GM08714 (cell line): ENCODE data around the gene MBP.

ENCODE experiments used
- H3K4me3 ChIP-seq: fragments of 200-500 bp; sonication (Bioruptor generic); 2 replicates; pipeline ENCODE4 v1.5.1; 2014; ENCODE audit warnings: mild to moderate bottlenecking, low read length, inconsistent platforms
- ZNF274 ChIP-seq: IDR thresholded peaks from 2 replicates; pipeline ENCODE4 v1.6.1; 2012; ENCODE audit warnings: mild to moderate bottlenecking, low read depth, low read length

MBP gene

DNA sequence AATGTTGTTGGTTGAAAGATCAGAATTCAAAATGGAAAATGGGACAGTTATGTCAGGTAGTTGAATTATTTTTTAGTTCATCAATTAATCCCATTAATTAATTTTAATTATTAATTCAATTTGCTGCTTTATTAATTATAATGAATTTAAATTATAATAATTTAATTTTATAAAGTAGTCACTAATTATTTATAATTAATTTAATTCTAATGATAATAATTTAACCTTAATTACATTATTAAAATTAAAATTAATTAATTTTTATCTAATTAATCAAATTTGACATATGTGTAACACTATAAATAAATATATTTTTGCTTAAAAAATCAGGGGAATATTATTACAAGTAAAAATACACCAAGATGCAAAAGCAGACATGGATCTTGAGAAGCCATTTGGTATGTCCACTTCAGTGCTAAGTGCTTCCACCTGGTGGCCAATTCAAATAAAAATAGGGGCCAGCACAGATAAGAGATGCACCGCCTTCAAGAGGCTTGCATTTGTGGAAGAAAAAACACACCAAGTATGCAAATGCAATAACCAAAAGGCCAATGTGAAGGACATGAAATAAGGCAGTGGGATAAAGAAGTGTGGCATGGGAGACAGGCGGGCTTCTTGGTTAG, 73.2 kb downstream of the MBP start:
- no peak for TF ChIP-seq ZNF274
- H3K4me3 ChIP-seq = no peak overlapping the region

DNA sequence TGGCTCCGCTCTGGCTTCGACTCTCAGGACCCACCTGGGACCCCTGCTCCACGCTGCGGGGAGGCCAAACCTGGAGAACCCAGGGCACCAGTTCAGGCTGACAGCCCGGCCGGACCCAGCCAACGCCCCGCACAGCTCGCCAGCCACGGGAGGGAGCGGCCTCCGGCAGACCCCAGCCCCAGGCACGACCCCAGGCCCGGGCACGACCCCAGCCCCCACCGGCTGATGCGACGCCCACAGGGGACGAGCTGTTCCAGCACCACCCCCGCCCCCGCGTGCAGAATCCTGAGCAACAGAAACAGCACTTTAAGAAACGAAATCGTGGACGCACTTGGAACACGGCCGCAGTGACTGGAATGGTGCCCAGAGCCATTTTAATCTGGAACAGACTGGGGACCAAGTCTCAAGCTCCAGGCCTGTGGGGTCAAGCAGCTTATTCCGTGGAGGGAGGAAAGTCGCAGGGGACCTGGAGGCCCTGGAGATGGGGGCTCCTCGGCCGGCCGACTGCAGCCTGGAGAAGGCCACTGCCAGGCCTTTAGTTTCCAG, 74.2 kb downstream of the MBP start:
- TF ChIP-seq ZNF274 = no peak
- no peak overlapping the region for H3K4me3 ChIP-seq

DNA sequence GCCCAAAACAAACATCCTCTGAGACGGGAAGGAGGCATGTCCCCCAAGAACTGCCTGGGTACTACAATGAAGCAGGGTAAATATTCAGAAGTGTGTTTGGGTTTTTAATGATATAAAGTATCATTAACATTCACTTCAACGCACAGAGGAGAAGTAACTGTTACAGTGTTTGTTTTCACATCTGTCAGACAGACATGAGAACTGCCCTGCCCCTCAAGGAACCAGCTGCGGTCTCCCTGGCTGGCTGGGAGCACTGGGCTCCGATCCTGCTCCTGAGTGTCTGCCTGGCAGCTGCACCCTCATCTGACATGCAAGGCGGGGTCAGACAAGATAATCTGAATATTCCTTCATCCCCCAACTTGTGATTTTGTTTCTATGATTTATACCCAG, 75.6 kb downstream of the MBP start:
- H3K4me3 ChIP-seq = no peak overlapping the region

DNA sequence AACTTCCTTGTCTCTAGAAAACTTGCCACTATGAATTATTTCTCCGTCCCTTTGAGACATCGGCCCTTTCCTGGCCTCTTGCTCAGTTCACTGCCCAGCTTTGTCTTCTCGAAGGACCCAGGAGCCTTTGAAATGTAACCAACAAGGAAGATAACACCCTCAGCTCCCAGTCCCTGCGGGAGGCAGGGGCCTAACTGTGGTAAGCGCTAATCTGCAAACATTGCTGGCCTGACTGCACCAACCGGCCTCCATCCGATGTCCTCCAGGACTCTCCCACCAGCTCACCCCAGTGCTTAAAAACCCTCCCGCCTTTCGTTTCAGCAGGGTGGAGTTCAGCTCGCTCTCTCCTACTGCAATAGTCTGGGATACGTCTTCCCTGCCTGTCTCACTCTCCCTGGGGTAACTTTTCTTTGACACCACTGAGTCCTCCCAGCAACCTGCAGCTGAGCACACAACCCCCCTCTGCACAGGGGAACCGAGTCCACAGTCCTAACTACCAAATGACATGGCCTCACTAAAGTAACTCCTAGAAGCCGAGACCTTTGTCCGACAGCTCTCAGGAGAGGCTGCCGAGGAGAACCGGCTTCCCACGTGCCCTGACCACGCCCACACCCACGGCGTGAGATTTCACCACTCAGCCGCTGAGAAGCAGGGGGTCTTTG, 76.1 kb downstream of the MBP start:
- H3K4me3 ChIP-seq = no peak overlapping the region; the same call in 1 of the 2 replicates
- TF ChIP-seq ZNF274 = no peak

More for the DNA sequence above, 75.6 kb downstream of the MBP start:
- TF ChIP-seq ZNF274 = no peak

DNA sequence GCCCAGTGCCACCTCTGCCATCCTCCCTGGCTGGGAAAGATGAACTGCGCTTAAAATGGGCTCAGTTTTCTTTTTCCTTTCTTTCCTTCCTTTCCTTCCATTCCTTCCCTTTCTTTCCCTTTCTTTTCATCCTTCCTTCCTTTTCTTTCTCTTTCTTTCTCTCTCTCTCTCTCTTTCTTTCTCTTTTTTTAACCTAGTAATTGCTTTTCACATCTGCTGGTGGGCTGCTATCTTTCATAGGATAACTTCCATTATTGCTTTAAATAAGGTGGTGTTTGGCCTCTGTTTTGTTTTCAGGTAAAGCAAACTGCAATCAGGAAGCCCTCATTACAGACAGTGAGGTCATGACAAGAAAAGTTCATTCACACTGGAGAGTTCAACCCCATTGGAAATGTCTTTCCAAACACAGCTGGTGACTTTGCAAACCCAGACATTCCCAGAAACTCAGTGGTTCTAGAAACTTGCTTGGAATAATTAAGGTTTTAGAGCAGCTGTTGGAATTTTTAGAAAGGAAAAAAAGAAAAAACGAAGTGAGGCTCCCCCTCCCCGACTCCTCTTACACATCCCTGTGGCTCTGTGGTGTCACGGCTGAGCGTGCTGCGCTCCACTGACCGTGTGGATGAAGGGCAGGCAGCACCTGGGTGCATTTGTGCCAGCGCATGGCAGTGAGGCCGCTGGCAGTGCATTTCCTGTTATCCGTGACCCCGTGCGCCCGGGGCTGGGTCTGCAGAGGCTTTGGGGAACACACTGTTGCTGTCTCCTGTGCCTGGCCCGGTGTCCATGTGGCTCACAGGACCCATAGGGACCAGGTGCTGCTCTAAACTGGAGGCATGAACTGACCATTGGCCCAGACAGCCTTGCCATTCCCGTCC, 76.9 kb downstream of the MBP start:
- peak overlapping the region; percentile 36; the same call in 1 of the 2 replicates for H3K4me3 ChIP-seq
- no peak for TF ChIP-seq ZNF274

DNA sequence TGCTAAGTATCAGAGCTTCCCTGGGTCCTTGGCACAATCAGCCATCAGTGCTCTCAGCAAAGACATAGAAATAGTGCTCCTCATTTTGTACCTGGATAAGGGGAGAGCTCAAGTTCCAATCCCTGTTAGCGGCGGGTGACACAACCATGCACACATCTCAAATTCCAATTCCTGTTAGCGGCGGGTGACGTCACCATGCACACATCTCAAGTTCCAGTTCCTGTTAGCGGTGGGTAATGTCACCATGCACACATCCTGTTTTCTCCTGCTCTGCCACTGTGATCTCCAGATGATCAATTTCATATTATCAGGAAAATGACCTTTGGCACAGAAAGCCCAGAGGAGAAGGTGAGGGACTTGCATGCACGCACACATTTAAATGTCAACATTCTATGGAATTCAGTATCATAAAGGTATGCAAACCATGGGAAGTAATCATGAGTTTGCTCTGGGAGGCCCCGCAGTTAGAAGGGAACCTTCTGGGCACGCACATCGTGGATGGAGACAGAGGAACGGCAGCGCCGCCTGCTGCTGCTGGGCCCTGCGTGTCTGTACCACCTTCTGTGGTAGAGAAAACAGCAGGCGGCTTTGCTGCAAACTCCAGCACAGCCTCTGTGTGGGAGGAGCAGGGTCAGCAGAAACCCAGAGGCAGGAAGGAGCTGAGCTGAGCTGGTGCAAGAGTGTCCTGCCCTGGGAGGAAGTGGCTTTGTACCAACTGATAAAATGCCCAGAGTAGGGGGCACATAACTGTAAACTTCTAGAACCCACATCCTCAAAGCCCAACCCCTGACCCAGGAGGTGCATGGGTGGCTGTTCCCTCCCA, 77.8 kb downstream of the MBP start:
- no peak for TF ChIP-seq ZNF274
- peak overlapping the region; percentile 36; the same call in 1 of the 2 replicates for H3K4me3 ChIP-seq

DNA sequence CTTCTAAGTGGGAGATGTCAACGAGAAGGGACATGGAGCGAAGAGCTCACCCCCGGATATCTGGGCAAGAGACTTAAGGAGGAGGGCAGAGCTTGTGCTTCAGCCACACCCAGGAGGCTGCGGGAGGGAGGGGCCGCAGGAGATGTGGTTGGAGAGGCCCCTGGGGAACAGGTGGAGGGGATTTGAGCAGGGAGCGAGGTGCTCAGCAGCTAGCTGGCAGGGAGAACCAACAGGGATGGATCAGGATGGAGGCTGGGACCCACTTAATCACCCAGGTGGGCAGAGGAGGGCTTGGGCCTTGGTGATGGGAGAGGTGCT, 78.3 kb downstream of the MBP start:
- peak overlapping the region; percentile 20; the same call in 1 of the 2 replicates for H3K4me3 ChIP-seq
- no peak for TF ChIP-seq ZNF274

DNA sequence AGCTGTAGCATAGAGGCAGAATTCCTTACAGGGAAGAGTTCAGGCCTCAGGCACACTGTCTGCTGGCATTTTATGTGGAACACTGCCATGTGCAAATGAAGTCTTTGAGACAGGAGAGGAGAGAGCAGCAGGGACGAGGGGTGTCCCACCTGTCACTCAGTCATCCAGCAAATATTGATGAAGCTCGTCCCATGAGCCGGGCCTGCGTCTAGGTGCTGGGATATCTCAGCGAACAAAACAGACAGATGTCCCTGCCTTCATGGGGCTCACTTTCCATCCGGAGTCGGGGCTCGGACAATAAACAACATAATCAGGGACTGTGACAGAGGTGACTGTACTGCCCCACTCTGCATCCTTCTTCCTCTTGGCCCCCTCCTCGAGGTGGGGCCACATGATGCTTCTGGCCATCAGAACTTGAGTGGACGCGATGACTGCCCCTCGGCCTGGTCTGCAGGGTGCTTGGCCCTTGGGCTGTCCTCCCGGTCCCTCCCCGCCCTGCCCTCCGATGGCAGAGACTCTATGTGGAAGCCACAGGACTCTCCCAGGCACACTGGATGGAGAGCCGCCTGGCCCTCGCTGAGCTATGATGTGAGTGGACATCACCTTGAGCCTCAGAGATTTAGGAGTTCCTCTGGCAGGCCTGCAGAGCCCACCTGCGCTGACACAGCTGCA, 78.8 kb downstream of the MBP start:
- TF ChIP-seq ZNF274 = no peak
- no peak overlapping the region; the same call in 1 of the 2 replicates for H3K4me3 ChIP-seq

DNA sequence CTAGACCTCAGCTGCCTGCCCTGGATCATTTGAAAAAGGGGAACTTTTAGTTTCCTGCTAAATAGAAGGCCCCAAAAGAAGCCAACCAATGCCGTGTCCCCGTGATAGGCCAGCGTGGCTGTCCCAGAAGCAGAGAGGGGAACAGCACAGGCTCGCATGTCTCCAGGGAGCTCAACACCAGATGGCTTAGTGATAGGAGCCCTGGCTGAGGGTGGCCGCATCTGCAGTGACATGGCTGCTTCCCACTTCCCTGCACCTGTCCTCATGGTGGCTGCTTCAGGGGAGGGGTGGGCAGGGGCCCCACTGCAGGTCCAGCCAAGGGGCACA, 79.6 kb downstream of the MBP start:
- H3K4me3 ChIP-seq = no peak overlapping the region; the same call in 1 of the 2 replicates
- no peak for TF ChIP-seq ZNF274

DNA sequence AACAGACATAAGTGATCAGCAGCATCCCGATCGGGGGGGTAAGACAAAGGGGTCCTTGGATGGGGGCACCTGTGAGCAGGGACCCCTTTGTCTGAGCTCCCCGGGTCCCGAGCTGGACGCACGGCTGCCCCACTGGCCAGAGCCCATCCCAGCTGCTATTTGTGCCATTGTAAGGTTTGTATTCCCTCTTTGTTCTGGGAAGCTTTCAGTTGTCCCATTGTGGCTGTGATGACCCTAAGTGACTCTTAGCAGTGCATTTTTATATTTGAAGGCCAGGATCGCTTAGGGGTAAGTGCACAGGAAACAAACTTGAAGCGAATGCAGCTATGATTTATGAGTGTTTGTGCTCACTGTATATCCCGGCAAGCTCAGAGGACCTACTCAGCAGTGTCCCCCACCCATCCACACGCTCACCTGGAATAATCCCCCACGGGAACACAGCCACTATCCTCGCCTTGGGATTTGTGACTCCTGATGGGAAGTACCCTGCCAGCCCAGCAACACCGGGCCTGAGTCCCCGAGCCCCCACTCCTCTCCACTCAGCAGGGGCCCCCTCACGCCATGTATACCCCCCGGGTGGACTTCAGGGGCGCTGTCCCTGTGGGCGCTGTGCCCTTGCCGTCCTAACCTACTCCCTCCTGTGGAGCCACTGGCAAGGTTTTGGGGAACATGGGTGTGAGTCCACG, 80.1 kb downstream of the MBP start:
- H3K4me3 ChIP-seq = no peak overlapping the region
- TF ChIP-seq ZNF274 = no peak

DNA sequence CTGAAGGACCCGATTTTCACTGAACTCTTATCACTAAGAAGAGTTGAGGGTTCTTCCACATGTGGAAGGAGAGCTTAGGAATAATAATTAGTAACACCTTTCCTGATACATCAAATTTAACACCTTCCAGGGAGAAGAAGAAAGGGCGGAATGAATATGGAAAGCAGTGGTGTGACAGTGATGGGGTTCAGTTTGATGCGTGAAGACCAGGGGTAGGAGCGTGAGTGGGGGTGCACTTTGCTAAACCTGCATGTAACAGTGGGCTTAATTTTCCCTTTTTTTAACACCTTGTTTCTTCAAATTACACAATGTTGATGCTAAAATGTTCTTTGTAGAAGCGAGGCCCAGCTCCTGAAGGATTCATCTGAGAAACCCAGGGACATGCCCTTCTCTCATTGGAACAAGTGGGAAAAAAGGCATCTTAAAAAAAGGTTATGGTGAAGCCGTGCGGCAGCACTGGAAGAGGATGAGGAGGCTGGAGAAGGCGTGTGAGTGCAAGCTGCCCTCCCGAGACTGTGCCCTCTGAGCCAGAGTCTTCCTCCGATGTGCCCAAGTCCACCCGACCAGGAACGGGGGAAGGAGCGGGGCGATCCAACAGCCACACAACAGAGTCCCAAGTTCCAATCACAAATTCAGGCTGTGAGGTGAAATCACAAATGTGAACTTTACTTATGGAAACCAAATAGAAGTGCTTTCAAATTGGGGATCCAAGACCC, 80.8 kb downstream of the MBP start:
- no peak overlapping the region for H3K4me3 ChIP-seq
- no peak for TF ChIP-seq ZNF274

DNA sequence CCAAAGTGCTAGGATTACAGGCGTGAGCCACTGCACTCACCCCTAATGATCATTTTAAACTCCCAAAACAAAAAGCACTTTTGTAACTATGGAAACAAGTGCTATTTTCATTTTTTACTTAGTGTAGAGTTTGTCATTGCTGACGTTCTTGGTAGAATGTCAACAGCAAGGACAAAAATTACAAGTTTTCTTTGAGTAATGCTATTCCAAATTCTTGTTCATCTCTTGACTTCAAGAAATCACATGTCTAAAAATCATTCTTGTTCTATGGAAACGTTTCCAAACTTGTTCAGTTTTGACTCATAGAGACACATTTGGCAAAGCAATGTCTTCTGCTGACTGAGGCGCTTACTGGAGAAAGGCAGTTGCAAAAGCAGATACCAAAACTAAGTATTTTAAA, 82.6 kb downstream of the MBP start:
- H3K4me3 ChIP-seq = no peak overlapping the region
- TF ChIP-seq ZNF274 = no peak
